AG09319 (cell line): ENCODE data around the gene SIL1.

ENCODE experiments used
- DNase-seq: peaks from one replicate; pipeline ENCODE4 v3.0.0-alpha.2; 2010; ENCODE audit warnings: low read depth; ENCODE audit errors: extremely low read depth
- CTCF ChIP-seq: IDR thresholded peaks from 2 replicates; pipeline ENCODE4 v1.5.1; 2011; ENCODE audit warnings: low read depth, mild to moderate bottlenecking, inconsistent platforms, low read length, moderate library complexity

Gene SIL1

GRCh38 chr5:138953387-138954256 lies 244.5 kb downstream of the SIL1 start:
- TF ChIP-seq CTCF: no peak
- peak; percentile 28 for DNase-seq

GRCh38 chr5:138952962-138953361 lies 245.2 kb downstream of the SIL1 start:
- TF ChIP-seq CTCF: no peak
- no peak for DNase-seq

- TF ChIP-seq CTCF: no peak
- no peak for DNase-seq
Observed at GRCh38 chr5:138951986-138952735, 246.0 kb downstream of the SIL1 start.

GRCh38 chr5:138951091-138951985 lies 246.8 kb downstream of the SIL1 start:
- no peak for TF ChIP-seq CTCF
- DNase-seq: no peak

- no peak for DNase-seq
- no peak for TF ChIP-seq CTCF
Observed at GRCh38 chr5:138950421-138951031, 247.6 kb downstream of the SIL1 start.

GRCh38 chr5:138949988-138950387 lies 248.2 kb downstream of the SIL1 start:
- DNase-seq: no peak
- TF ChIP-seq CTCF: no peak
